GM21825 (cell line): Measurements from ENCODE around the gene CASK.

Experiments
- ATAC-seq: cut with Tn5 transposase; IDR thresholded peaks from one replicate; pipeline ENCODE4 v1.9.1; 2021; ENCODE audit warnings: mild to moderate bottlenecking, moderate library complexity; ENCODE audit not compliant: unreplicated experiment

The CASK gene

GRCh38 chrX:41594634-41595033 lies 328.7 kb downstream of the CASK start:
- ATAC-seq = no peak

- ATAC-seq = no peak
These were observed 331.4 kb downstream of the CASK start for GRCh38 chrX:41591906-41592305.

DNA sequence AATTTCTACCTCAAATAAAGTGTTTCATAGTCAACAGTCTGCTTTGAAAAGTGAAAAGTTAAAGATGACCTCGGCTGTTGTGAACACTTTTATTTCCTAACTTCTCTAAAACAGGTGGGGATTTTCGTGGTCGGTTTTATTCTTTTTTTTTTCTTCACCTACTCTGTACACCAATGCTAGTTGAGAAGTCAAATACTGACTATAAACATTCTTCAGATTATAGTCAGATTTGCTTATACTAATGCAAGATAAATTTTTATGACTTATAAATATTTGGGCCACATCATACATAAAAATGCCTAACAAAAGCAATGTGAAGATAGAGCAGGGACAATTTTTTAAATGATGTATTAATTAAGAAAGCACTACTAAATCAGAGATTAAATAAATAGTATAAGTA lies 332.7 kb downstream of the CASK start:
- ATAC-seq = no peak

GRCh38 chrX:41589634-41590270 lies 333.6 kb downstream of the CASK start:
- ATAC-seq = no peak

GRCh38 chrX:41588271-41588670 lies 335.1 kb downstream of the CASK start:
- no peak for ATAC-seq

GRCh38 chrX:41580423-41581064 lies 342.8 kb downstream of the CASK start:
- no peak for ATAC-seq

- no peak for ATAC-seq
These were observed 359.5 kb downstream of the CASK start for GRCh38 chrX:41563876-41564275.

DNA sequence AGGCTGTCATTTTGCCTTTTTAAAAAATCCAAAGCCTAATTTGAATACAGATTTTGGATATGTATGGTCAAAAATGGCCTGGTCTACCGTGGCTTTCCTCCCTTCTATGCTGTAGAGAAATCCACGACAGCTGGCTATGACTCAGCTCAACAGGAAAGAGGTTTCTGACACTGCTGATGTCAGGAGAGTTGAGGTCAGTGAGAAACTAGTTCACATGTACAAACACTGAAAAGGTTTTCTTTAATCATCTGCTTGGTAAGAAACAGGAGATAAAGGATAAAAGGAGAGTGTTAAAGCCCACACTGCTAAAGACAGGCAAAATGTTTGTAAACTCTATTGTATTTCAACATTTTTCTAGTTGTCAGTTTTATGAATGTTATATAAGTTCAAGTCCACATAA lies 362.3 kb downstream of the CASK start:
- peak; percentile 87 for ATAC-seq

DNA sequence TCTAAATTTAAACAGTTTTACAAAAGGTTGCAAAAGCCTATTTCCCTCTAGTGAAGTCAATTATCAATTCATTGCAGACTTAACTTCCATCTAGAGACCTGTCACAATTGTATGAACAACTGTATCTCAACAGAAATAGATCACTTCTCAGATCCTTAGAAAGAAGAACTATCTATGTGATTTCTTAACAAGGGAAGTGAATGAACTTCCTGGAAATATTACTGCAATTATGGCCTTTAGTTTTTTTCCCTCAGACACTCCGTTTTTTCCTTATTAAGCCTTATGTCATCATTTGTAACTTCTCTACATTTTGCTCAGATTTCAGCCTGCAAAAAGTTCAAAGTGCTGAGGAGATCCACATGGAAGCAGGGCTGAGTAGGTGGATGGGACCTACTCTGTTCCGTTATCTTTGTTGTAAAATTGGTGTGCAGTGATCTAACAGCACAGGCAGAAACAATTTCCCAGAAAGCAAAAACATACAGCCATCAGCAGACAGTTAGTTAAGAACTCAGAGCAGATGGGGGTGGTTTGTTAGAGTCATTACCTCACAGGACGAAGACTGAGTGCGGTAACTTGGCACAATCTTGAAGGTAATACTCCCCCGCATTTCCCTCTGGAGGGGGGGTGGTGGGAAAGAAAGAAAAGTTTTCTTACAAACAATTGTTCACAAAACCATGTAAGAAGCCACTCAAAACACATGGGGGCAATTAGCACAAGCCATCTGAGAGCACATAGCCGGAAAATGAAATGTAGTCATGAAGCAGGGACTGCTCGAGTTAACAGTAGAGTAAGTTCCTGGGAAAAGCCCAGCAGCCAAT lies 363.9 kb downstream of the CASK start:
- no peak for ATAC-seq

DNA sequence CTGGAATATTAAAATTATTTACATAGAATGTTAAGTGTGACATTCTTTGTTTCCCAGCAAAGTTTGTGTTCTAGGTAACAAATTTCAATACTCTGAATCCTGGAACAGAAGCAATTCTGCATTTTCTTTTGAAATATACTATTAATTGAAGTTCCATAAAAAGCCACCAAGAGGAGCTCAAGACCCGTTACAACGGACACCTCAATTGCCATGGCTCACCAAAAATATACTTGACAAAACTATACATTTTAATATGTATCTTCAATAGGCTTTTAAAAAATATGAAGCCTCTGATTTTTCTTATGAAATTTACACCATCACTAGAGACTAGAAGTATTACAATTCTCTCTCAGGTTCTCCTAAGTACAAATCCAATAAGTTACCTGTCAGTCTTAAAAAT lies 364.8 kb downstream of the CASK start:
- ATAC-seq = no peak

GRCh38 chrX:41556958-41557357 lies 366.4 kb downstream of the CASK start:
- no peak for ATAC-seq

GRCh38 chrX:41553688-41554087 lies 369.7 kb downstream of the CASK start:
- no peak for ATAC-seq

GRCh38 chrX:41548411-41548810 lies 374.9 kb downstream of the CASK start:
- ATAC-seq = no peak

DNA sequence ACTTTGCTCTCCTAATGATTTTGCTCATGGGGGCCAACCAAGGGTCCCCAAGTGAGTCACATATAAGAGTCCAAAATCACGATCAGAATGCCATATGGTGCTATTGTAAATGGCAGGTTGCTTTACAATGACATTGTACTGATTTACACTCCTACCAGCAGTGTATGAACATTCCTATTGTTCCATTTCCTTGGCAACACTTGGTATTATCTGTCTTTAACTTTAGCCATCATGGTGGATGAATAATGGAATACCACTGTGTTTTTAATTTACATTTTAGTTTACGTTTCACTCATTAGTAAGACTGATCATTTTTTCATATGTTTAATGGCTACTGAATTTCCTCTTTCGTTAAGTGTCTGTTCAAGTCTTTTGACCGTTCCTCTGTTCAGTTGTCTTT lies 379.7 kb downstream of the CASK start:
- no peak for ATAC-seq

GRCh38 chrX:41543025-41543424 lies 380.3 kb downstream of the CASK start:
- no peak for ATAC-seq

DNA sequence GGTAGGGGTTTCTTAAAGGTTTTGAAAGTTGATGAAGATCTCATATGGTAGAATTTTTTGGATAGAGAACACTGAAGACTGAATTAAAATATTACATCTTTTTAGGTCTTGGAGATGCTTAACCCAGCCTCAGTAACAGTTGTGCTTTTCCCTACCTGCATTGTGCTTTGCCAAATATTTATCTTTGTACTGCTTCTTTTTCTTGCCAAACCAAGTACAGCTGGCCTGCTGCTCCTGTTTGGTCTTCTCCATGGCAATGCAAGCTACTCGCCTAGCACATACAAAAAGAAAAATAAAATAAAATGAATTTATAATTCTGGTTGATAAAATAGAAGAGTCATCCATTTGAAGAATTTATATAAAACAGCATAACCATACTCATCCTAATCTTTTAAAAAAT lies 380.8 kb downstream of the CASK start:
- no peak for ATAC-seq

- ATAC-seq = no peak
These were observed 381.2 kb downstream of the CASK start for GRCh38 chrX:41542135-41542534.

DNA sequence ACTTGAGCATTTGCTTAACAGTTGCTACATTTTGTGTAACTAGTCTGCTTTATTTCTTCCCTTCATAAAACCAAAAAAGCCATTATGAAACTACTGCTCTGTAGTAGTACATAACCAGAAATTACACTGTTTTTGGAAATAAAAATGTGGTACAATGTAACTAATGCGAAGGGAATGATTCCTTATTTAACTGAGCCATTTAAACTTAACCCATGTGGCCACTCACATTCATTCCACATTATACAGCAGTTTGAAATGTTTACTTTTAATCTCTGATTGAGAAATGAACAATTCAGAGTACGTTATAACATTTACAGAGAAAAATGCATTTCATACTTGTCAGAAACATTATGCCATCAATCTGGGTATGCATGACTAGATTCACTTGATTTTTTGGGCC lies 382.0 kb downstream of the CASK start:
- no peak for ATAC-seq

- no peak for ATAC-seq
These were observed 384.6 kb downstream of the CASK start for GRCh38 chrX:41538707-41539106.

GRCh38 chrX:41530085-41530484 lies 393.3 kb downstream of the CASK start:
- no peak for ATAC-seq

DNA sequence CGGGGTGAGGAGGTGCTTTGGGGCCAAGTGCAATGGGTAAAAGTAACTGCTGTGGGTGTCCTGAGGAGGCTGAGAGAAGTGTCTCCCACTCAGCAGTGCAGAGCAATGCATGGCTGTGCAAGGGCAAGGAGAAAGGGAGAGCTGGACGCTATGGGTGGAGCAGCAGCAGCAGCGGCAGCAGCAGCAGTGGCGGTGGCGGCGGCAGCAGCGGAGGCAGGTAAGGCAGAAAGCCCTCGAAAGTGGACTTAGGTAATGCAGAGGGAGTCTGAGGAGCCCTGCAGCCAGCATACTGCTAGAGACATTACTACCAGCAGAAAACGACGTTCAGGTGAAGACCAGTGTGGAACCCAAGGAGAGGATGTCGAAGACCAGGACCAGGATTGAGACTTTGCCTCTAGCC lies 394.1 kb downstream of the CASK start:
- ATAC-seq = no peak

DNA sequence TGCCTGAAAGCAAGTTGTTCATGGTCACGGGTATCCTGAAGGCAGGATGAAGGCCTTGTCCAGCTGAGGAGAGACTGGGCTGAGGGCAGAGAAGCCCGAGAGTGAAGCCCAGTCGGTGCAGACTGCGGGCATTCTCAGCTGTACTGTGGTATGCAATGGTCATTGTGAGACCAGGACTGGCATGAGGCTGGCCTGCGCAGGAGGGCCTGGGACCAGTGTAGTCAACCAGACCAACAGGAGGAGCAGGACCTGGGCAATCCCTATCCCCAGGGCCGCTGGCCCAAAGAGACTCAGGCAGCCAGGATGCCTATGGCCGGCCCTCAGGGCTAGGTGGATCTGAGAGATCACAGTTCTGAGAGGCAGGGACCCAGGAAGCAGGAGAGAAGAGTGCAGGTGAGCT lies 394.6 kb downstream of the CASK start:
- no peak for ATAC-seq
